A673 (cell line): ENCODE results near the gene LRP1B. TPM values are rescaled to one million over a fixed set of nuclear protein-coding genes. Genes with fewer than 3 reads are reported as not detected.

Experiments used
- BruUV-seq: library from RNA; stranded (reverse); fragments of 400-500 nt; replicated peaks from 2 replicates; lab custom pipeline; 2021; lab: Mats Ljungman, UMichigan
- CTCF ChIA-PET: fragments of 300-600 bp; sonication (Branson Sonifier 250); formaldehyde crosslinking; loops from one replicate; lab custom pipeline; 2022; ENCODE audit warnings: antibody characterized with exemption; lab: Charles Lee
- POLR2A ChIA-PET: fragments of 300-600 bp; sonication (Branson Sonifier 250); formaldehyde crosslinking; loops from one replicate; lab custom pipeline; 2022; ENCODE audit warnings: antibody characterized with exemption; ENCODE audit not compliant: low non-redundant PET; lab: Charles Lee
- DNase-seq: peaks from one replicate; pipeline ENCODE4 v3.0.0-alpha.2; 2015; ENCODE audit warnings: low spot score
- H3K27ac ChIP-seq: fragments of 200-600 bp; sonication (generic); 2 replicates; pipeline ENCODE4 v1.5.1; 2016; ENCODE audit warnings: mixed run types, low read depth, mild to moderate bottlenecking, mixed read lengths, antibody characterized with exemption, low read length; ENCODE audit not compliant: poor library complexity, severe bottlenecking
- H3K27me3 ChIP-seq: fragments of 200-600 bp; sonication (generic); replicated peaks from 2 replicates; pipeline ENCODE4 v1.6.1; 2017; ENCODE audit warnings: mixed run types, low read depth, mild to moderate bottlenecking, mixed read lengths, antibody characterized with exemption, low read length; ENCODE audit not compliant: insufficient read depth, poor library complexity
- H3K36me3 ChIP-seq: fragments of 200-600 bp; sonication (generic); 2 replicates; pipeline ENCODE4 v1.6.1; 2016; ENCODE audit warnings: mixed run types, mild to moderate bottlenecking, mixed read lengths, antibody characterized with exemption, low read length; ENCODE audit not compliant: insufficient read depth, poor library complexity, severe bottlenecking
- H3K4me1 ChIP-seq: fragments of 200-600 bp; sonication (generic); 2 replicates; pipeline ENCODE4 v1.6.1; 2017; ENCODE audit warnings: mixed run types, mild to moderate bottlenecking, mixed read lengths, antibody characterized with exemption, low read length; ENCODE audit not compliant: insufficient read depth, poor library complexity, severe bottlenecking
- H3K4me3 ChIP-seq: fragments of 200-600 bp; sonication (generic); 2 replicates; pipeline ENCODE4 v1.5.1; 2016; ENCODE audit warnings: low read depth, mixed run types, mild to moderate bottlenecking, mixed read lengths, low read length; ENCODE audit not compliant: poor library complexity, severe bottlenecking
- H3K9me3 ChIP-seq: fragments of 200-600 bp; sonication (generic); 2 replicates; pipeline ENCODE4 v1.6.1; 2016; ENCODE audit warnings: mixed run types, low read depth, mild to moderate bottlenecking, mixed read lengths, antibody characterized with exemption, low read length; ENCODE audit not compliant: poor library complexity, severe bottlenecking
- EZH2 ChIP-seq: fragments of 200-600 bp; sonication (generic); IDR thresholded peaks from 2 replicates; pipeline ENCODE4 v1.6.1; 2017; ENCODE audit warnings: borderline replicate concordance, low read depth, mild to moderate bottlenecking, mixed read lengths, antibody characterized with exemption, low read length; ENCODE audit not compliant: poor library complexity, severe bottlenecking
- intact Hi-C: fragments of 100-400 bp; cut with micrococcal nuclease; formaldehyde crosslinking; loops from one replicate; pipeline ENCODE4 v1.10.0; 2022; ENCODE audit not compliant: unreplicated experiment
- total RNA-seq: library from RNA; stranded (reverse); gene quantifications from 2 replicates; pipeline ENCODE4 v1.2.3, GENCODE V29; 2021
- TF ChIP-seq, protein P1 (sequence below): fragments of 300-800, 200-600 bp; sonication (generic); conservative IDR thresholded peaks from 2 replicates; pipeline ENCODE4 v1.5.1; 2017; ENCODE audit warnings: low read depth, mild to moderate bottlenecking, antibody characterized with exemption, low read length, moderate library complexity, mixed read lengths

Gene LRP1B
- total RNA-seq, 1 experiment from 2014 or later, result 9.9 TPM

- intact Hi-C loops, result loop anchor here (5.0 to 10.0 kb wide), 3 partner anchors 221 to 576 kb away; partner anchors contain the start of gene LRP1B
- CTCF ChIA-PET, result no interaction called here
Observed at GRCh38 chr2:141555876-141556470, 574.8 kb downstream of the LRP1B start.

DNA sequence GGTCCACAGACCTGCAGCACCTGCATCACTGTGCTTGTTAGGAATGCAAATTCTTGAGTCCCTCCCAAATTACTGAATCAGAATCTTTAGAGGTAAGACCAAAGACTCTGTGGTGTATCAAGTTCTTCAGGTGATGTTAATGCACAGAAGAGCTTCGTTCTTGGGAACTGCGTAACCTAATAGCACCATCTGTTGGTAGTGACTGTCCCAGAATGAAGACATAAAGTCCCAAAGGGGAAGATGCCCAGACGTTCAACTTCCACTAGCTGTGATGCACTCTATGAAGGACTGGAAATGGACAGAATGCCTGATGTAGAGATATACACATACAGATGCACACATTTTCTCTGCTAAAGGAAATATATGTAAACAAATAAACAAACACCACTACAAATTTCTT, 576.0 kb downstream of the LRP1B start:
- ChIA-PET CTCF (interaction anchor here (0.6 to 1.1 kb wide), 3 partner anchors 35 to 1469 kb away, joined by 3 read pairs; no protein-coding TSS in a partner anchor), POLR2A (no interaction called here)
- H3K4me3 ChIP-seq, result no peak overlapping the region
- no peak overlapping the region for H3K27ac ChIP-seq
- TF ChIP-seq, protein P1, sequence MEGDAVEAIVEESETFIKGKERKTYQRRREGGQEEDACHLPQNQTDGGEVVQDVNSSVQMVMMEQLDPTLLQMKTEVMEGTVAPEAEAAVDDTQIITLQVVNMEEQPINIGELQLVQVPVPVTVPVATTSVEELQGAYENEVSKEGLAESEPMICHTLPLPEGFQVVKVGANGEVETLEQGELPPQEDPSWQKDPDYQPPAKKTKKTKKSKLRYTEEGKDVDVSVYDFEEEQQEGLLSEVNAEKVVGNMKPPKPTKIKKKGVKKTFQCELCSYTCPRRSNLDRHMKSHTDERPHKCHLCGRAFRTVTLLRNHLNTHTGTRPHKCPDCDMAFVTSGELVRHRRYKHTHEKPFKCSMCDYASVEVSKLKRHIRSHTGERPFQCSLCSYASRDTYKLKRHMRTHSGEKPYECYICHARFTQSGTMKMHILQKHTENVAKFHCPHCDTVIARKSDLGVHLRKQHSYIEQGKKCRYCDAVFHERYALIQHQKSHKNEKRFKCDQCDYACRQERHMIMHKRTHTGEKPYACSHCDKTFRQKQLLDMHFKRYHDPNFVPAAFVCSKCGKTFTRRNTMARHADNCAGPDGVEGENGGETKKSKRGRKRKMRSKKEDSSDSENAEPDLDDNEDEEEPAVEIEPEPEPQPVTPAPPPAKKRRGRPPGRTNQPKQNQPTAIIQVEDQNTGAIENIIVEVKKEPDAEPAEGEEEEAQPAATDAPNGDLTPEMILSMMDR, result peak; percentile 76
- TF ChIP-seq EZH2, result no peak
- no TSS peak for BruUV-seq
- intact Hi-C loops, result loop anchor here (5.0 to 10.0 kb wide), 3 partner anchors 220 to 577 kb away; partner anchors contain the start of gene LRP1B
- no peaks in the 10 kb centered on the region for H3K9me3 ChIP-seq
- H3K27me3 ChIP-seq, result no peaks in the 10 kb centered on the region
- H3K4me1 ChIP-seq, result peaks cover 21% of the 10 kb centered on the region
- H3K36me3 ChIP-seq, result no peaks in the 10 kb centered on the region
- peak; percentile 74 for DNase-seq

More at GRCh38 chr2:141555876-141556470, 574.8 kb downstream of the LRP1B start:
- POLR2A ChIA-PET, result no interaction called here
- peaks cover 21% of the 10 kb centered on the region for H3K4me1 ChIP-seq
- H3K9me3 ChIP-seq, result no peaks in the 10 kb centered on the region
- H3K27me3 ChIP-seq, result no peaks in the 10 kb centered on the region
- BruUV-seq, result no TSS peak
- peak; percentile 30 for DNase-seq
- H3K4me3 ChIP-seq, result no peak overlapping the region
- TF ChIP-seq EZH2, result no peak
- TF ChIP-seq, protein P1, result no peak
- no peak overlapping the region for H3K27ac ChIP-seq
- no peaks in the 10 kb centered on the region for H3K36me3 ChIP-seq

- BruUV-seq, result no TSS peak
- Histone ChIP-seq H3K27ac (peak overlapping the region; percentile 44), H3K36me3 (no peaks in the 10 kb centered on the region), H3K4me1 (peaks cover 20% of the 10 kb centered on the region), H3K4me3 (no peak overlapping the region), H3K27me3 (no peaks in the 10 kb centered on the region), H3K9me3 (no peaks in the 10 kb centered on the region)
- POLR2A ChIA-PET, result interaction anchor here (0.6 kb wide), 1 partner anchor 14 kb away, joined by 4 read pairs; no protein-coding TSS in a partner anchor
- CTCF ChIA-PET, result no interaction called here
- no peak for TF ChIP-seq EZH2
- TF ChIP-seq, protein P1, result no peak
- intact Hi-C loops, result no loop called here
- DNase-seq, result peak; percentile 44
Observed at GRCh38 chr2:141534666-141535362, 596.0 kb downstream of the LRP1B start.
